HepG2 (cell line): ENCODE measurements around the gene MCRIP2. TPM values are rescaled to one million over a fixed set of nuclear protein-coding genes. Genes with fewer than 3 reads are reported as not detected.
A peak's percentile ranks its signal among the peaks of the same experiment; 100 is the strongest.

Experiments used
- AGO2 ChIP-seq: fragments of 200-400 bp; formaldehyde crosslinking; optimal IDR thresholded peaks from 2 replicates; pipeline ENCODE3; 2017; ENCODE audit warnings: mild to moderate bottlenecking, low read depth, low read length, moderate library complexity
- CBX2 ChIP-seq, 2 experiments: fragments of 200-600 bp in 1 of 2; sonication (generic); formaldehyde crosslinking in 1 of 2; IDR thresholded peaks; 2 replicates each; pipeline versions ENCODE4 v1.7.0 to v1.8.1; 2018 to 2022; ENCODE audit warnings: low read depth in 2 of 2, low read length in 1 of 2, mild to moderate bottlenecking in 1 of 2, missing genetic modification reagents in 1 of 2
- DPF2 ChIP-seq: sonication (generic); formaldehyde crosslinking; IDR thresholded peaks from 2 replicates; pipeline ENCODE4 v1.4.0; 2020; ENCODE audit warnings: mild to moderate bottlenecking, low read depth, missing genetic modification reagents, borderline replicate concordance
- MBNL3 ChIP-seq: fragments of 250-450 bp; sonication (Bioruptor Pico); conservative IDR thresholded peaks from 2 replicates; pipeline ENCODE4 v1.8.0; 2022; ENCODE audit warnings: mild to moderate bottlenecking, inconsistent platforms
- MTF2 ChIP-seq: sonication (generic); formaldehyde crosslinking; IDR thresholded peaks from 2 replicates; pipeline ENCODE4 v1.5.0; 2020; ENCODE audit warnings: missing genetic modification reagents, borderline replicate concordance
- NFATC3 ChIP-seq: sonication (generic); formaldehyde crosslinking; IDR thresholded peaks from 2 replicates; pipeline ENCODE4 v1.5.1; 2020; ENCODE audit warnings: mild to moderate bottlenecking, missing genetic modification reagents
- NFE2L1 ChIP-seq: sonication (generic); formaldehyde crosslinking; IDR thresholded peaks from 2 replicates; pipeline ENCODE4 v1.4.0; 2020; ENCODE audit warnings: missing genetic modification reagents, mild to moderate bottlenecking, borderline replicate concordance
- PLSCR1 ChIP-seq: sonication (generic); formaldehyde crosslinking; IDR thresholded peaks from 2 replicates; pipeline ENCODE4 v1.5.0; 2020; ENCODE audit warnings: missing genetic modification reagents, mild to moderate bottlenecking, borderline replicate concordance
- SMYD3 ChIP-seq: sonication (generic); formaldehyde crosslinking; IDR thresholded peaks from 2 replicates; pipeline ENCODE4 v1.8.1; 2023; ENCODE audit warnings: mild to moderate bottlenecking, missing genetic modification reagents
- TFE3 ChIP-seq: IDR thresholded peaks from 2 replicates; pipeline ENCODE4 v1.6.1; 2016
- ZNF17 ChIP-seq: sonication (generic); formaldehyde crosslinking; IDR thresholded peaks from 2 replicates; pipeline ENCODE4 v1.5.0; 2020; ENCODE audit warnings: mild to moderate bottlenecking, missing genetic modification reagents
- ZNF30 ChIP-seq: sonication (generic); formaldehyde crosslinking; IDR thresholded peaks from 2 replicates; pipeline ENCODE4 v1.5.0; 2020; ENCODE audit warnings: mild to moderate bottlenecking, missing genetic modification reagents
- ZNF501 ChIP-seq: sonication (generic); formaldehyde crosslinking; IDR thresholded peaks from 2 replicates; pipeline ENCODE4 v1.5.1; 2020; ENCODE audit warnings: mild to moderate bottlenecking, moderate library complexity, missing genetic modification reagents
- ZNF558 ChIP-seq: sonication (generic); formaldehyde crosslinking; IDR thresholded peaks from 2 replicates; pipeline ENCODE4 v1.9.0; 2022; ENCODE audit warnings: mild to moderate bottlenecking, missing genetic modification reagents, borderline replicate concordance
- ZNF580 ChIP-seq: IDR thresholded peaks from 2 replicates; pipeline ENCODE4 v1.6.1; 2016; ENCODE audit warnings: low read depth, borderline replicate concordance
- polyA plus RNA-seq, 8 experiments: library from polyadenylated mRNA; depleted of rRNA in 3 of 8; stranded (reverse) in 7 of 8; unstranded in 1 of 8; fragments of >200 nt; fragmentation: Illumina TruSeq in 4 of 8; extraction: Trizol in 4 of 8; gene quantifications; 2 replicates each; pipeline versions ENCODE4 v1.2.1 to v1.2.3, GENCODE V29; 2011 to 2016; ENCODE audit warnings: low read depth in 4 of 8, missing spikeins in 1 of 8, mixed read lengths in 1 of 8; ENCODE audit not compliant: insufficient read depth in 1 of 8
- total RNA-seq, 5 experiments: library from RNA; depleted of rRNA; stranded (reverse); fragments of >200 nt; fragmentation: Illumina TruSeq; extraction: Trizol; gene quantifications; 2 replicates each; pipeline ENCODE4 v1.2.3, GENCODE V29; 2016; ENCODE audit warnings: low read depth in 1 of 5
- TF ChIP-seq, protein P1 (sequence below): sonication (generic); formaldehyde crosslinking; IDR thresholded peaks from 2 replicates; pipeline ENCODE4 v1.9.0; 2022; ENCODE audit warnings: missing genetic modification reagents, mild to moderate bottlenecking, borderline replicate concordance
- TF ChIP-seq, protein P2 (sequence below): sonication (generic); formaldehyde crosslinking; IDR thresholded peaks from 2 replicates; pipeline ENCODE4 v1.4.0; 2020; ENCODE audit warnings: missing genetic modification reagents, mild to moderate bottlenecking, borderline replicate concordance
- TF ChIP-seq, protein P3 (sequence below): sonication (generic); formaldehyde crosslinking; IDR thresholded peaks from 2 replicates; pipeline ENCODE4 v1.5.0; 2020; ENCODE audit warnings: mild to moderate bottlenecking, missing genetic modification reagents

The MCRIP2 gene
- total and polyA plus RNA-seq, 2 of the 13 experiments (the other 11 are each of a cell fraction or from before 2014, with no cell fraction given): 39.6 to 76.7 TPM

DNA sequence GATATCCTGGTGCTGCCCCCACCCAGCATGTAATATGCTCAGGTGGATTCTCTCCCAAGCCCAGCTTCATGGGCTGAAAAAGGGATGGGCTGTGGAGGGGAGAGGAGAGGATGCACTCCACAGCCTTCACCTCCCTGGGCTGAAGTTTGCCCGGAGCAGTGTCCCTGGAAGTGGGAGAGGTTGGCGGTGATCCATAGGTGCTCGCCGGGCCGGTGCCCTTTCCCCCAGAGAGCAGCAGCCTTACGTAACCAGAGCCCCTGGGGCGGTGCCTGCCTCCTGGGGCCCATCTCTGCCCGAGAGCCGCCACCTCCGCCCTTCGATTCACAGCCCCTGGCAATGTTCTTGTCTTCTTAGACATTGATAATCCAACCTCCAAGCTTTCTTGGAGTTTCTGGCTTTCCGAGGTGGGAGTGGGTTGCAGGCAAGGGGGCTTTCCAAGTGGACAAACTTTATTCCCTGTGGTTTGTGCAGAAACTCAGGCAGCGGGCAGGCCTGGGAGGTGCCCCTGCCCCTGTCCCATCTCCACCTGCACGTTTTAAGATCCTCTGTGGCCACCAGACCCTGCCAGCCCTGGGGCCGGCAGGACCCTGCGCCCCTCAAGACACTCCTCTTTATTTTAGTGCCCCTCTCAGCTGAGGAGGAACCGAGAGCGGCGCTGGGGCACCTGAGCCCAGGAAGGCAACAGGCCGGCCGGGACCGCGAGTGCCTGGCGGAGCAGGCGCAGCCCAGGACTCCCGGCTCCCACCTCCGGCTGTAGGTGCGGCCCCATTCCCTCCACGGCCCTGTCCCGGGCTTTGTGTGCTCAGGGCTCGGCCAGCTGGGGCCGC lies 4.4 kb downstream of the MCRIP2 start (continued):
- no peak for TF ChIP-seq DPF2 (CRISPR knock-in tag)
- TF ChIP-seq, protein P1, sequence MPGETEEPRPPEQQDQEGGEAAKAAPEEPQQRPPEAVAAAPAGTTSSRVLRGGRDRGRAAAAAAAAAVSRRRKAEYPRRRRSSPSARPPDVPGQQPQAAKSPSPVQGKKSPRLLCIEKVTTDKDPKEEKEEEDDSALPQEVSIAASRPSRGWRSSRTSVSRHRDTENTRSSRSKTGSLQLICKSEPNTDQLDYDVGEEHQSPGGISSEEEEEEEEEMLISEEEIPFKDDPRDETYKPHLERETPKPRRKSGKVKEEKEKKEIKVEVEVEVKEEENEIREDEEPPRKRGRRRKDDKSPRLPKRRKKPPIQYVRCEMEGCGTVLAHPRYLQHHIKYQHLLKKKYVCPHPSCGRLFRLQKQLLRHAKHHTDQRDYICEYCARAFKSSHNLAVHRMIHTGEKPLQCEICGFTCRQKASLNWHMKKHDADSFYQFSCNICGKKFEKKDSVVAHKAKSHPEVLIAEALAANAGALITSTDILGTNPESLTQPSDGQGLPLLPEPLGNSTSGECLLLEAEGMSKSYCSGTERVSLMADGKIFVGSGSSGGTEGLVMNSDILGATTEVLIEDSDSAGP (CRISPR knock-in tag): peak; percentile 72
- TF ChIP-seq ZNF30 (CRISPR knock-in tag): no peak
- no peak for TF ChIP-seq MTF2 (CRISPR knock-in tag)
- peak; percentile 95 for TF ChIP-seq AGO2
- no peak for TF ChIP-seq ZNF17
- no peak for TF ChIP-seq CBX2 (IDR thresholded peaks at IDR 0.05; ENCODE audit: low read depth, low read length)
- no peak for TF ChIP-seq CBX2 (CRISPR knock-in tag; IDR thresholded peaks at IDR 0.05; ENCODE audit: low read depth)
- no peak for TF ChIP-seq NFATC3 (CRISPR knock-in tag)
- TF ChIP-seq TFE3: peak; percentile 45; the same call in 1 of the 2 replicates
- TF ChIP-seq ZNF580: no peak
- TF ChIP-seq SMYD3 (CRISPR knock-in tag): no peak
- TF ChIP-seq ZNF558 (CRISPR knock-in tag): 0 out of 2 replicates have a peak, but pooled peaks have one; percentile 41
- no peak for TF ChIP-seq NFE2L1 (CRISPR knock-in tag)
- no peak for TF ChIP-seq MBNL3
- TF ChIP-seq, protein P2, sequence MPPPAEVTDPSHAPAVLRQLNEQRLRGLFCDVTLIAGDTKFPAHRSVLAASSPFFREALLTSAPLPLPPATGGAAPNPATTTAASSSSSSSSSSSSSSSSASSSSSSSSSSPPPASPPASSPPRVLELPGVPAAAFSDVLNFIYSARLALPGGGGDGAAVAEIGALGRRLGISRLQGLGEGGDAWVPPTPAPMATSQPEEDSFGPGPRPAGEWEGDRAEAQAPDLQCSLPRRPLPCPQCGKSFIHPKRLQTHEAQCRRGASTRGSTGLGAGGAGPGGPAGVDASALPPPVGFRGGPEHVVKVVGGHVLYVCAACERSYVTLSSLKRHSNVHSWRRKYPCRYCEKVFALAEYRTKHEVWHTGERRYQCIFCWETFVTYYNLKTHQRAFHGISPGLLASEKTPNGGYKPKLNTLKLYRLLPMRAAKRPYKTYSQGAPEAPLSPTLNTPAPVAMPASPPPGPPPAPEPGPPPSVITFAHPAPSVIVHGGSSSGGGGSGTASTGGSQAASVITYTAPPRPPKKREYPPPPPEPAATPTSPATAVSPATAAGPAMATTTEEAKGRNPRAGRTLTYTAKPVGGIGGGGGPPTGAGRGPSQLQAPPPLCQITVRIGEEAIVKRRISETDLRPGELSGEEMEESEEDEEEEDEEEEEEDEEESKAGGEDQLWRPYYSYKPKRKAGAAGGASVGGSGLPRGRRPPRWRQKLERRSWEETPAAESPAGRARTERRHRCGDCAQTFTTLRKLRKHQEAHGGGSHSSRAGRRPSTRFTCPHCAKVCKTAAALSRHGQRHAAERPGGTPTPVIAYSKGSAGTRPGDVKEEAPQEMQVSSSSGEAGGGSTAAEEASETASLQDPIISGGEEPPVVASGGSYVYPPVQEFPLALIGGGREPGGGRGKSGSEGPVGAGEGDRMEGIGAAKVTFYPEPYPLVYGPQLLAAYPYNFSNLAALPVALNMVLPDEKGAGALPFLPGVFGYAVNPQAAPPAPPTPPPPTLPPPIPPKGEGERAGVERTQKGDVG (CRISPR knock-in tag): peak; percentile 58; the same call in 1 of the 2 replicates
- no peak for TF ChIP-seq PLSCR1 (CRISPR knock-in tag)
- TF ChIP-seq, protein P3, sequence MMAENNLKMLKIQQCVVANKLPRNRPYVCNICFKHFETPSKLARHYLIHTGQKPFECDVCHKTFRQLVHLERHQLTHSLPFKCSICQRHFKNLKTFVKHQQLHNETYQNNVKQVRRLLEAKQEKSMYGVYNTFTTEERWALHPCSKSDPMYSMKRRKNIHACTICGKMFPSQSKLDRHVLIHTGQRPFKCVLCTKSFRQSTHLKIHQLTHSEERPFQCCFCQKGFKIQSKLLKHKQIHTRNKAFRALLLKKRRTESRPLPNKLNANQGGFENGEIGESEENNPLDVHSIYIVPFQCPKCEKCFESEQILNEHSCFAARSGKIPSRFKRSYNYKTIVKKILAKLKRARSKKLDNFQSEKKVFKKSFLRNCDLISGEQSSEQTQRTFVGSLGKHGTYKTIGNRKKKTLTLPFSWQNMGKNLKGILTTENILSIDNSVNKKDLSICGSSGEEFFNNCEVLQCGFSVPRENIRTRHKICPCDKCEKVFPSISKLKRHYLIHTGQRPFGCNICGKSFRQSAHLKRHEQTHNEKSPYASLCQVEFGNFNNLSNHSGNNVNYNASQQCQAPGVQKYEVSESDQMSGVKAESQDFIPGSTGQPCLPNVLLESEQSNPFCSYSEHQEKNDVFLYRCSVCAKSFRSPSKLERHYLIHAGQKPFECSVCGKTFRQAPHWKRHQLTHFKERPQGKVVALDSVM (CRISPR knock-in tag): no peak
- no peak for TF ChIP-seq ZNF501 (CRISPR knock-in tag)
